Epithelial cell of esophagus (primary cell): ENCODE data around the gene FABP7.
"Not testable (repeated sequence)": the region's sequence is repeated elsewhere in the genome, so short reads cannot be mapped to it uniquely, and the experiment has no call there.

Experiments
- DNase-seq: peaks from one replicate; pipeline ENCODE4 v3.0.0; 2010; ENCODE audit warnings: low read depth
- H3K4me3 ChIP-seq: 2 replicates; pipeline ENCODE4 v1.5.1; 2011; ENCODE audit warnings: mild to moderate bottlenecking, low read length, control low read depth
- TF ChIP-seq, protein P1 (sequence below): IDR thresholded peaks from 2 replicates; pipeline ENCODE4 v1.5.1; 2011; ENCODE audit warnings: low read depth, mild to moderate bottlenecking, low read length, control low read depth, inconsistent platforms; ENCODE audit not compliant: insufficient read depth; ENCODE audit errors: missing control alignments

Gene FABP7

DNA sequence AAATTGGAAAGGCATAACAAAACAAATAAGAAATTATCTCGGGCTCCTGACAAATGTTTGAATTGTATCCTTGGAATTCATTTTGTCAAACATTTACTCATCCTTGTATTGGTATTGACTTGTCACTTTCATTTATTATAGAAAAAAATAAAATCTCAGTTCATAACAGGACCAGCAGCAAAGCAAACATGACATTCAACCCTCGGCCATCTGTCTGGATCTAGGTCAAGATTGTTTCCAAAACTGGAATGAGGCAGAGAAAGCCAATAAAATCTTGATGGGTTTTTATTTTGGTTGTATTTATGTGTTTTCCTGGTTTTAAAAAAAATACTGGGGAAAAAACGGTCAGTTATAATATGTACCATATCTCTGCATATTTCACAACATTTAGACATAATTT, 42.9 kb upstream of the FABP7 start:
- no peak overlapping the region for H3K4me3 ChIP-seq
- DNase-seq: no peak
- TF ChIP-seq, protein P1, sequence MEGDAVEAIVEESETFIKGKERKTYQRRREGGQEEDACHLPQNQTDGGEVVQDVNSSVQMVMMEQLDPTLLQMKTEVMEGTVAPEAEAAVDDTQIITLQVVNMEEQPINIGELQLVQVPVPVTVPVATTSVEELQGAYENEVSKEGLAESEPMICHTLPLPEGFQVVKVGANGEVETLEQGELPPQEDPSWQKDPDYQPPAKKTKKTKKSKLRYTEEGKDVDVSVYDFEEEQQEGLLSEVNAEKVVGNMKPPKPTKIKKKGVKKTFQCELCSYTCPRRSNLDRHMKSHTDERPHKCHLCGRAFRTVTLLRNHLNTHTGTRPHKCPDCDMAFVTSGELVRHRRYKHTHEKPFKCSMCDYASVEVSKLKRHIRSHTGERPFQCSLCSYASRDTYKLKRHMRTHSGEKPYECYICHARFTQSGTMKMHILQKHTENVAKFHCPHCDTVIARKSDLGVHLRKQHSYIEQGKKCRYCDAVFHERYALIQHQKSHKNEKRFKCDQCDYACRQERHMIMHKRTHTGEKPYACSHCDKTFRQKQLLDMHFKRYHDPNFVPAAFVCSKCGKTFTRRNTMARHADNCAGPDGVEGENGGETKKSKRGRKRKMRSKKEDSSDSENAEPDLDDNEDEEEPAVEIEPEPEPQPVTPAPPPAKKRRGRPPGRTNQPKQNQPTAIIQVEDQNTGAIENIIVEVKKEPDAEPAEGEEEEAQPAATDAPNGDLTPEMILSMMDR: no peak

DNA sequence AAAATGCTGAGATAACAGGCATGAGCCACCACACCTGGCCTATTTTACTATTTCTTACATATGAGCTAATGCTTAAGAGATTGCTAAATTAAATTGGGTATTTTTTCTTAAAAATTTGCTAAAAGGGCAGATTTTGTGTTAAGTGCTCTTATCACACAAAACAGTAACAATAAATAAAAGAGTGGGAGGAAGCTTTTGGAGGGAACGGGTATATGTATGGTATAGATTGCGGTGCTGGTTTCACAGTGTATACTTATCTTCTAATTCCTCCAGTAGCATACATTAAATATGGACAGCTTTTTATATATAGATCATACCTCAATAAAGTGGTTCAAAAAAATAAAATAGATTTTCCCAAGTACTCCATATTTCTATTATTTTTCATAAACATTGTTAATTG, 39.4 kb upstream of the FABP7 start:
- DNase-seq: no peak
- H3K4me3 ChIP-seq: no peak overlapping the region
- TF ChIP-seq, protein P1: no peak

DNA sequence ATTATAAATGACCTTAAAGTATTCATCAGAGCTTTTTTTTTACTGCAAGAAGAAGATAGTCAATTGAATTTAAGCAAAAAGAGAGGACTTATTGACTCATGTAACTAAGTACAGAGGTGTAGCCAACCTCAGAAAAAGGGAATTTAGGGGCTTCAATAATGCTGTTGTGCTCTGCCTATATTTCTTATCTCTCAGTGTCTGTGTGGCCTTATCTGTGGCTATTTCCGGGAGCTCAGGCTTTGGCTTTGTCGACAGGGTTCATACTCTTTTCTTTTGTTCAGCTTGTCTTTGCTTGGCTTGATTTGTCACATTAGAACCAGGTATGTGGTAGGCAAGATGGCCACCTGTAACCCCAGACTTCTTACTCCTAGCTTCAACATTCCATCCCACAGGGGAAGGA, 38.6 kb upstream of the FABP7 start:
- H3K4me3 ChIP-seq: no peak overlapping the region
- TF ChIP-seq, protein P1: no peak
- no peak for DNase-seq

DNA sequence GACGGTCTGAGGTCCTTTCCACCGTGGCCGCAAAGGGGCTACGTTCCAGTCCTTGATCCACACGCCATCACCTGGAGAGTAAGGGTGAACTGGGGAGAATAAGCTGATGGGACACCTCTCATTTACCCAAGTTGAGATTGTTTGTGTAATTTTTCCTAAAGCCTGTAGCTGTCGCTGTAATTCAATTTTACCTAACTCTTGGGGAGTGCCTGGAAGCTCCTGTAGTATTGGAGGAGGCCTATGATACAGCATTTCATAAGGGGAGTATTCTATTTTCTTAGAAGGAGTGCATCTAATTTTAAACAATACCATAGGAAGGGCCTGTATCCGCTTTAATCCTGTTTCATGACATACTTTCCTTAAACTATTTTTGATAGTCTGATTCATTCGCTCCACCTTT, 35.3 kb upstream of the FABP7 start:
- TF ChIP-seq, protein P1: peak; percentile 47
- not testable (repeated sequence) for H3K4me3 ChIP-seq
- DNase-seq: peak; percentile 20

DNA sequence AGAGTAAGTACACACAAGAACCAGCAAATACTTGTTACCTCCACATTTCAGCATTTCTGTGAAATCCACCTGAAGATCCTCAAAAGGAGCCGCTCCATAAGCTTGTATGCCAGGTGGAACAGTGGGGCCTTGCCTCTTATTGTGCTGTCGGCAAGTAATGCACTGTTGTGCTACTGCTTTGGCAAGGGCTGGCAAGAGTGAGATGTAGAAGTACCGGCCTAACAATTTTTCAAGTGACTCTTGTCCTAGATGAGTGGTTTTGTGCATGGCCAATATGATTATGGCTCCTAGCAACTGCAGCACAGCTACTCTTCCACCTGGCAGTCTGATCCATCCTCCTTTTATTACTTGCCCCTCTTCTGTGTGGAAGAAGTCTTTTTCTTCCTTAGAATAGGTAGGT, 34.7 kb upstream of the FABP7 start:
- DNase-seq, H3K4me3 ChIP-seq: not testable (repeated sequence)

DNA sequence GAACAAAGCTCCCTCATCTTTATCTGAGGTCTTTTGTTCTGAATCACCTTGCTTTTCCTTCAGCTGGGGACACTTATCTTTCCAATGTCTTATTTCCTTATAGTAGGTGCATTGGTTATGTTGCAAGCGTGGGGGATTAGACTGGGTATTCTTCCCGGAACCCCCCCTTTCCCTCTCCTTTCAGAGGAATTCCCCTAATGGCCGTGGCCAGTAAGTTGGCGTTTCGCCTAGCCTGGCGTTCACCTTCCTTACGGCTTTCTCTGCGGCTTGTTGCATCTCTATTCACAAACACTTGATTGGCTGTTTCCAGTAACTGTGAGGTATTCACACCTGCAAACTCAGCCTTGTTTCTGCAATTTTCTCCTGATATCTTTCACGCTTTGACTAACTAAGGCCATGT, 32.8 kb upstream of the FABP7 start:
- no peak overlapping the region for H3K4me3 ChIP-seq
- TF ChIP-seq, protein P1: no peak
- DNase-seq: no peak

DNA sequence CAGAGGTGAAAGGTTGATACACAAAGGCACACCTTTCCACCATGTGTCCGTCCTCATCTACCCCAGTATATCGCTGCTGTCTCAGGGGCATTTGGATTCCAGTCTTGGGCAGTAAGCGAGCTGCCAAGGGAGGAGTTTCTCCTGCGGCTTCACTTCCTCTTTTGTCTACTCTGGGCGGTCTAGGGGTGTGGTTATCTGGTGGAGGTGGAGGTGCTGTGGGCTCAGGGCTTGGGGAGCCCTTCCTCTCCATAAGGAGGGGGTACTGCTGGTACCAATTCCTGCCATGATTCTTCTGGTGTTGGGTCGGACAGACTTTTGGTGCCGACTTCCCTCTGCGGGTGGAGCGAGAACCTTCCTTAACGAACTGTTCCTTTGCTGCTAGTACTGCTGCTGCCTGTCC, 31.9 kb upstream of the FABP7 start:
- no peak for DNase-seq
- TF ChIP-seq, protein P1: no peak

DNA sequence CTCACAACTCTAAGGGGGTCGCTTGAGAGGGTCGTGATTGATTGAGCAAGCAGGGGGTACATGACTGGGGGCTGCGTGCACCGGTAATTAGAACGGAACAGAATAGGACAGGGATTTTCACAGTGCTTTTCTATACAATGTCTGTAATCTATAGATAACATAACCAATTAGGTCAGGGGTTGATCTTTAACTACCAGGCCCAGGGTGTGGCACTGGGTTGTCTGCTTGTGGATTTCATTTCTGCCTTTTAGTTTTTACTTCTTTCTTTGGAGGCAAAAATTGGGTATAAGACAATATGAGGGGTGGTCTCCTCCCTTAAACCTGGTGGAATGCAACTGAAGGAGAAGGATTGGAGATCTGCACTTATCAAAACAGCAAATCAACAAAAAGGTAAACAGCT, 30.6 kb upstream of the FABP7 start:
- not testable (repeated sequence) for H3K4me3 ChIP-seq

More for the DNA sequence above, 31.9 kb upstream of the FABP7 start:
- H3K4me3 ChIP-seq: no peak overlapping the region

More for the DNA sequence above, 30.6 kb upstream of the FABP7 start:
- DNase-seq: not testable (repeated sequence)
